HepG2 (cell line): ENCODE measurements around the gene CCNYL1. TPM values are rescaled to one million over a fixed set of nuclear protein-coding genes. Genes with fewer than 3 reads are reported as not detected.

Experiments
- CBFB ChIP-seq: sonication (generic); formaldehyde crosslinking; IDR thresholded peaks from 2 replicates; pipeline ENCODE4 v1.4.0; 2020; ENCODE audit warnings: missing genetic modification reagents
- CEBPB ChIP-seq: IDR thresholded peaks from 2 replicates; pipeline ENCODE4 v1.6.1; 2011; ENCODE audit warnings: low read depth, low read length, improper control_type of control experiment, borderline replicate concordance
- ELF3 ChIP-seq: IDR thresholded peaks from 2 replicates; pipeline ENCODE4 v1.6.1; 2016; ENCODE audit warnings: missing genetic modification reagents, missing compliant biosample characterization
- ELF4 ChIP-seq: sonication (generic); formaldehyde crosslinking; IDR thresholded peaks from 2 replicates; pipeline ENCODE4 v1.5.0; 2020; ENCODE audit warnings: missing genetic modification reagents, mild to moderate bottlenecking, moderate library complexity, borderline replicate concordance
- FOXA3 ChIP-seq: IDR thresholded peaks from 2 replicates; pipeline ENCODE4 v1.6.1; 2016; ENCODE audit warnings: missing genetic modification reagents, missing compliant biosample characterization
- IKZF1 ChIP-seq: fragments of 450-650 bp; IDR thresholded peaks from 2 replicates; pipeline ENCODE4 v1.7.1; 2016
- IRF2 ChIP-seq: IDR thresholded peaks from 2 replicates; pipeline ENCODE4 v1.6.1; 2018; ENCODE audit warnings: missing genetic modification reagents, missing compliant biosample characterization
- KLF11 ChIP-seq: IDR thresholded peaks from 2 replicates; pipeline ENCODE4 v1.6.1; 2016; ENCODE audit warnings: missing compliant biosample characterization
- KLF9 ChIP-seq: IDR thresholded peaks from 2 replicates; pipeline ENCODE4 v1.6.1; 2016; ENCODE audit warnings: low read depth
- MIER3 ChIP-seq: IDR thresholded peaks from 2 replicates; pipeline ENCODE4 v1.6.1; 2016; ENCODE audit warnings: missing compliant biosample characterization, borderline replicate concordance
- RARG ChIP-seq: sonication (generic); formaldehyde crosslinking; IDR thresholded peaks from 2 replicates; pipeline ENCODE4 v1.4.0; 2020; ENCODE audit warnings: low read depth, mild to moderate bottlenecking, missing genetic modification reagents
- RFXANK ChIP-seq: IDR thresholded peaks from 2 replicates; pipeline ENCODE4 v1.6.1; 2016
- RXRB ChIP-seq: IDR thresholded peaks from 2 replicates; pipeline ENCODE4 v1.6.1; 2016; ENCODE audit warnings: borderline replicate concordance, missing genetic modification reagents, missing compliant biosample characterization
- TCF7 ChIP-seq: sonication (generic); IDR thresholded peaks from 2 replicates; pipeline ENCODE4 v1.6.1; 2016; ENCODE audit warnings: antibody characterized with exemption, low read depth
- YY1 ChIP-seq: IDR thresholded peaks from 2 replicates; pipeline ENCODE4 v1.6.1; 2011; ENCODE audit warnings: low read length, low read depth, moderate library complexity, mild to moderate bottlenecking; ENCODE audit not compliant: insufficient read depth, insufficient replicate concordance
- ZEB1 ChIP-seq: IDR thresholded peaks from 2 replicates; pipeline ENCODE4 v1.6.1; 2012; ENCODE audit warnings: mild to moderate bottlenecking, low read depth, inconsistent platforms; ENCODE audit not compliant: insufficient replicate concordance
- ZNF230 ChIP-seq: sonication (generic); formaldehyde crosslinking; IDR thresholded peaks from 2 replicates; pipeline ENCODE4 v1.4.0; 2020; ENCODE audit warnings: mild to moderate bottlenecking, missing genetic modification reagents
- ZNF253 ChIP-seq: sonication (generic); formaldehyde crosslinking; IDR thresholded peaks from 2 replicates; pipeline ENCODE4 v1.8.0; 2022; ENCODE audit warnings: mild to moderate bottlenecking, missing genetic modification reagents, borderline replicate concordance
- ZNF777 ChIP-seq: sonication (generic); formaldehyde crosslinking; IDR thresholded peaks from 2 replicates; pipeline ENCODE4 v1.4.0; 2020; ENCODE audit warnings: missing genetic modification reagents
- polyA plus RNA-seq, 8 experiments: library from polyadenylated mRNA; depleted of rRNA in 3 of 8; stranded (reverse) in 7 of 8; unstranded in 1 of 8; fragments of >200 nt; fragmentation: Illumina TruSeq in 4 of 8; extraction: Trizol in 4 of 8; gene quantifications; 2 replicates each; pipeline versions ENCODE4 v1.2.1 to v1.2.3, GENCODE V29; 2011 to 2016; ENCODE audit warnings: low read depth in 4 of 8, missing spikeins in 1 of 8, mixed read lengths in 1 of 8; ENCODE audit not compliant: insufficient read depth in 1 of 8
- total RNA-seq, 5 experiments: library from RNA; depleted of rRNA; stranded (reverse); fragments of >200 nt; fragmentation: Illumina TruSeq; extraction: Trizol; gene quantifications; 2 replicates each; pipeline ENCODE4 v1.2.3, GENCODE V29; 2016; ENCODE audit warnings: low read depth in 1 of 5
- TF ChIP-seq, protein P1 (sequence below): sonication (generic); formaldehyde crosslinking; IDR thresholded peaks from 2 replicates; pipeline ENCODE4 v1.5.0; 2020; ENCODE audit warnings: mild to moderate bottlenecking, missing genetic modification reagents, moderate library complexity
- TF ChIP-seq, protein P2 (sequence below): IDR thresholded peaks from 2 replicates; pipeline ENCODE4 v1.6.1; 2018; ENCODE audit warnings: missing genetic modification reagents, mild to moderate bottlenecking, missing compliant biosample characterization
- TF ChIP-seq, protein P3 (sequence below): sonication (generic); formaldehyde crosslinking; IDR thresholded peaks from 2 replicates; pipeline ENCODE4 v1.4.0; 2020; ENCODE audit warnings: mild to moderate bottlenecking, missing genetic modification reagents, borderline replicate concordance
- TF ChIP-seq, protein P4 (sequence below): sonication (generic); formaldehyde crosslinking; IDR thresholded peaks from 2 replicates; pipeline ENCODE4 v1.5.1; 2020; ENCODE audit warnings: missing genetic modification reagents, mild to moderate bottlenecking, borderline replicate concordance
- TF ChIP-seq, protein P5 (sequence below): IDR thresholded peaks from 2 replicates; pipeline ENCODE4 v1.6.1; 2016

Gene CCNYL1
- total and polyA plus RNA-seq, 2 of the 13 experiments (the other 11 are each of a cell fraction or from before 2014, with no cell fraction given), result 12.5 to 16.2 TPM

DNA sequence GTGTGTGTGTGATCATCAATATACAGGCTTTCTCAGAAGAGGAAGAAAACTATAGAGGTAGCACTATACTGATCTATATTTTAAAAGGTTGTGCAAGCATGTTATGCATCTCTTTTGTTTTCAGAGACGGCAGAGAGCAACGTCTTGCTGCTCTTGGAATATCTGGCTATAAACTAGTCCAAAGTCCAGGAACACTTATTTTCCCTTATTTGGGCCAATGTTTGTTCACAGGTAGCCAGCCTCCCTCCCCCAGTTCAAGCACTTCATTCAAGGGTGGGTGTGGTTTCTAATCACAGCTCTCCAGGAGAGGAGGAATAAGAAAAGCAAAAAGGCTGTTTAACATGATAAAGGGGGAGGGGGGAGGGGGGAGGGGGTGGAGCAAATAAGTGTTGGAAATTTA, 54.1 kb downstream of the CCNYL1 start (continued):
- TF ChIP-seq, protein P1, sequence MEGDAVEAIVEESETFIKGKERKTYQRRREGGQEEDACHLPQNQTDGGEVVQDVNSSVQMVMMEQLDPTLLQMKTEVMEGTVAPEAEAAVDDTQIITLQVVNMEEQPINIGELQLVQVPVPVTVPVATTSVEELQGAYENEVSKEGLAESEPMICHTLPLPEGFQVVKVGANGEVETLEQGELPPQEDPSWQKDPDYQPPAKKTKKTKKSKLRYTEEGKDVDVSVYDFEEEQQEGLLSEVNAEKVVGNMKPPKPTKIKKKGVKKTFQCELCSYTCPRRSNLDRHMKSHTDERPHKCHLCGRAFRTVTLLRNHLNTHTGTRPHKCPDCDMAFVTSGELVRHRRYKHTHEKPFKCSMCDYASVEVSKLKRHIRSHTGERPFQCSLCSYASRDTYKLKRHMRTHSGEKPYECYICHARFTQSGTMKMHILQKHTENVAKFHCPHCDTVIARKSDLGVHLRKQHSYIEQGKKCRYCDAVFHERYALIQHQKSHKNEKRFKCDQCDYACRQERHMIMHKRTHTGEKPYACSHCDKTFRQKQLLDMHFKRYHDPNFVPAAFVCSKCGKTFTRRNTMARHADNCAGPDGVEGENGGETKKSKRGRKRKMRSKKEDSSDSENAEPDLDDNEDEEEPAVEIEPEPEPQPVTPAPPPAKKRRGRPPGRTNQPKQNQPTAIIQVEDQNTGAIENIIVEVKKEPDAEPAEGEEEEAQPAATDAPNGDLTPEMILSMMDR (CRISPR knock-in tag), result 0 out of 2 replicates have a peak, but pooled peaks have one; percentile 9
- TF ChIP-seq, protein P2, sequence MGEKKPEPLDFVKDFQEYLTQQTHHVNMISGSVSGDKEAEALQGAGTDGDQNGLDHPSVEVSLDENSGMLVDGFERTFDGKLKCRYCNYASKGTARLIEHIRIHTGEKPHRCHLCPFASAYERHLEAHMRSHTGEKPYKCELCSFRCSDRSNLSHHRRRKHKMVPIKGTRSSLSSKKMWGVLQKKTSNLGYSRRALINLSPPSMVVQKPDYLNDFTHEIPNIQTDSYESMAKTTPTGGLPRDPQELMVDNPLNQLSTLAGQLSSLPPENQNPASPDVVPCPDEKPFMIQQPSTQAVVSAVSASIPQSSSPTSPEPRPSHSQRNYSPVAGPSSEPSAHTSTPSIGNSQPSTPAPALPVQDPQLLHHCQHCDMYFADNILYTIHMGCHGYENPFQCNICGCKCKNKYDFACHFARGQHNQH, result peak; percentile 39; the same call in 1 of the 2 replicates
- TF ChIP-seq, protein P3, sequence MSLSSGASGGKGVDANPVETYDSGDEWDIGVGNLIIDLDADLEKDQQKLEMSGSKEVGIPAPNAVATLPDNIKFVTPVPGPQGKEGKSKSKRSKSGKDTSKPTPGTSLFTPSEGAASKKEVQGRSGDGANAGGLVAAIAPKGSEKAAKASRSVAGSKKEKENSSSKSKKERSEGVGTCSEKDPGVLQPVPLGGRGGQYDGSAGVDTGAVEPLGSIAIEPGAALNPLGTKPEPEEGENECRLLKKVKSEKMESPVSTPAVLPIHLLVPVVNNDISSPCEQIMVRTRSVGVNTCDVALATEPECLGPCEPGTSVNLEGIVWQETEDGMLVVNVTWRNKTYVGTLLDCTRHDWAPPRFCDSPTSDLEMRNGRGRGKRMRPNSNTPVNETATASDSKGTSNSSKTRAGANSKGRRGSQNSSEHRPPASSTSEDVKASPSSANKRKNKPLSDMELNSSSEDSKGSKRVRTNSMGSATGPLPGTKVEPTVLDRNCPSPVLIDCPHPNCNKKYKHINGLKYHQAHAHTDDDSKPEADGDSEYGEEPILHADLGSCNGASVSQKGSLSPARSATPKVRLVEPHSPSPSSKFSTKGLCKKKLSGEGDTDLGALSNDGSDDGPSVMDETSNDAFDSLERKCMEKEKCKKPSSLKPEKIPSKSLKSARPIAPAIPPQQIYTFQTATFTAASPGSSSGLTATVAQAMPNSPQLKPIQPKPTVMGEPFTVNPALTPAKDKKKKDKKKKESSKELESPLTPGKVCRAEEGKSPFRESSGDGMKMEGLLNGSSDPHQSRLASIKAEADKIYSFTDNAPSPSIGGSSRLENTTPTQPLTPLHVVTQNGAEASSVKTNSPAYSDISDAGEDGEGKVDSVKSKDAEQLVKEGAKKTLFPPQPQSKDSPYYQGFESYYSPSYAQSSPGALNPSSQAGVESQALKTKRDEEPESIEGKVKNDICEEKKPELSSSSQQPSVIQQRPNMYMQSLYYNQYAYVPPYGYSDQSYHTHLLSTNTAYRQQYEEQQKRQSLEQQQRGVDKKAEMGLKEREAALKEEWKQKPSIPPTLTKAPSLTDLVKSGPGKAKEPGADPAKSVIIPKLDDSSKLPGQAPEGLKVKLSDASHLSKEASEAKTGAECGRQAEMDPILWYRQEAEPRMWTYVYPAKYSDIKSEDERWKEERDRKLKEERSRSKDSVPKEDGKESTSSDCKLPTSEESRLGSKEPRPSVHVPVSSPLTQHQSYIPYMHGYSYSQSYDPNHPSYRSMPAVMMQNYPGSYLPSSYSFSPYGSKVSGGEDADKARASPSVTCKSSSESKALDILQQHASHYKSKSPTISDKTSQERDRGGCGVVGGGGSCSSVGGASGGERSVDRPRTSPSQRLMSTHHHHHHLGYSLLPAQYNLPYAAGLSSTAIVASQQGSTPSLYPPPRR (CRISPR knock-in tag), result peak; percentile 63; the same call in 1 of the 2 replicates
- TF ChIP-seq YY1 (no peak), KLF11 (peak; percentile 78; the same call in 1 of the 2 replicates), IRF2 (CRISPR knock-in tag) (peak; percentile 66; the same call in 1 of the 2 replicates), TCF7 (no peak), FOXA3 (CRISPR knock-in tag) (peak; percentile 58), ELF3 (peak; percentile 56; the same call in 1 of the 2 replicates), RXRB (CRISPR knock-in tag) (peak; percentile 55), ZNF230 (CRISPR knock-in tag) (no peak), MIER3 (peak; percentile 59; the same call in 1 of the 2 replicates), ELF4 (no peak), ZEB1 (peak; percentile 76), IKZF1 (no peak), CEBPB (peak; percentile 47; the same call in 1 of the 2 replicates), ZNF253 (CRISPR knock-in tag) (no peak), RARG (CRISPR knock-in tag) (no peak), CBFB (CRISPR knock-in tag) (no peak), ZNF777 (CRISPR knock-in tag) (no peak), RFXANK (CRISPR knock-in tag) (no peak), KLF9 (CRISPR knock-in tag) (peak; percentile 91; the same call in 1 of the 2 replicates)
- TF ChIP-seq, protein P4, sequence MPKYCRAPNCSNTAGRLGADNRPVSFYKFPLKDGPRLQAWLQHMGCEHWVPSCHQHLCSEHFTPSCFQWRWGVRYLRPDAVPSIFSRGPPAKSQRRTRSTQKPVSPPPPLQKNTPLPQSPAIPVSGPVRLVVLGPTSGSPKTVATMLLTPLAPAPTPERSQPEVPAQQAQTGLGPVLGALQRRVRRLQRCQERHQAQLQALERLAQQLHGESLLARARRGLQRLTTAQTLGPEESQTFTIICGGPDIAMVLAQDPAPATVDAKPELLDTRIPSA (CRISPR knock-in tag), result no peak
- TF ChIP-seq, protein P5, sequence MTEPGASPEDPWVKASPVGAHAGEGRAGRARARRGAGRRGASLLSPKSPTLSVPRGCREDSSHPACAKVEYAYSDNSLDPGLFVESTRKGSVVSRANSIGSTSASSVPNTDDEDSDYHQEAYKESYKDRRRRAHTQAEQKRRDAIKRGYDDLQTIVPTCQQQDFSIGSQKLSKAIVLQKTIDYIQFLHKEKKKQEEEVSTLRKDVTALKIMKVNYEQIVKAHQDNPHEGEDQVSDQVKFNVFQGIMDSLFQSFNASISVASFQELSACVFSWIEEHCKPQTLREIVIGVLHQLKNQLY (CRISPR knock-in tag), result no peak
